Cardiac fibroblast (primary cell): ENCODE measurements around the gene ACY1.

Experiments
- DNase-seq, 2 donors: peaks; one replicate each; pipeline versions ENCODE4 v3.0.0 to v3.0.0-alpha.2; 2010; ENCODE audit warnings: low read depth in 2 of 2
- H3K4me3 ChIP-seq, 2 donors: replicated peaks in 1 of 2; 1 replicate in 1 of 2; 2 replicates in 1 of 2; pipeline ENCODE4 v1.5.1; 2011; ENCODE audit warnings: low read depth in 2 of 2, low read length in 2 of 2, mild to moderate bottlenecking in 2 of 2, moderate library complexity in 1 of 2
- CTCF ChIP-seq: IDR thresholded peaks from one replicate; pipeline ENCODE4 v1.5.1; 2011; ENCODE audit warnings: low read depth, mild to moderate bottlenecking, low read length, inconsistent platforms

ACY1 gene

GRCh38 chr3:51975852-51976549 is 7.3 kb upstream of the ACY1 start:
- no peak for TF ChIP-seq CTCF
- H3K4me3 ChIP-seq = peak overlapping the region; percentile 53 to 82
- peak; percentile 50 to 76 for DNase-seq

- DNase-seq = no peak
- no peak for TF ChIP-seq CTCF
- H3K4me3 ChIP-seq = no peak overlapping the region
Measured at GRCh38 chr3:51977446-51978142, 5.7 kb upstream of the ACY1 start.

- no peak for DNase-seq
- H3K4me3 ChIP-seq = no peak overlapping the region
- TF ChIP-seq CTCF = no peak
Measured at GRCh38 chr3:51978143-51978502, 5.2 kb upstream of the ACY1 start.

GRCh38 chr3:51980253-51980652 is 3.1 kb upstream of the ACY1 start:
- no peak overlapping the region for H3K4me3 ChIP-seq
- DNase-seq = no peak
- TF ChIP-seq CTCF = no peak

DNA sequence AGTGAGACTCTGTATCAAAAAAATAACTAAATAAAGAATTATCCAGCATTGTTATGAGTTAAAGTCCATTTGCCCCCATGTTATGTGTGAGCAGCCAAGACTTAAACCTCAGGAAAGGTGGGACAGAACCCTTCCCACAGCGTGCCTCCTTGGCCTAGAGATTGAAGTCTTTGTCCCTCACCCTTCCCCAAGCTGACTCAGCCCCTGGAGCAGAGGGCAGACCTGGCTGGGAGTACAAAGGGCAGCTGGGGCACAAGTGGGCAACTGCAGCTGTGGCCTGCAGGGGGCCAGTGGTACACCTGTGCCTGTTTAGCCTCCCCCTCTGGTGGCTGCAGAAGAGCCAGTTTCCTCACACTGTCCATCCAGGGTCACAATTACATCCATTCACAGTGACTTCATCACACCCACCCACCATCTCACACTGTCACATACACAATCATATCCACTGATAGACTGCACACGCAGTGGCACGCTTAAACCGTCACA is 940 bp upstream of the ACY1 start:
- DNase-seq = peak in 1 of 2 donors; percentile 14
- peak; percentile 55 for TF ChIP-seq CTCF
- peak overlapping the region; percentile 60 to 72 for H3K4me3 ChIP-seq

GRCh38 chr3:51983578-51984268 is 388 bp downstream of the ACY1 start:
- no peak for TF ChIP-seq CTCF
- DNase-seq = no peak
- peak overlapping the region; percentile 60 to 72 for H3K4me3 ChIP-seq
